Measurements from ENCODE around the gene RFNG. TPM values are rescaled to one million over a fixed set of nuclear protein-coding genes. Genes with fewer than 3 reads are reported as not detected.

RFNG gene
- total and polyA plus RNA-seq, 2 of the 4 experiments (the other 2 are of a cell fraction), result 6.8 to 47.3 TPM

DNA sequence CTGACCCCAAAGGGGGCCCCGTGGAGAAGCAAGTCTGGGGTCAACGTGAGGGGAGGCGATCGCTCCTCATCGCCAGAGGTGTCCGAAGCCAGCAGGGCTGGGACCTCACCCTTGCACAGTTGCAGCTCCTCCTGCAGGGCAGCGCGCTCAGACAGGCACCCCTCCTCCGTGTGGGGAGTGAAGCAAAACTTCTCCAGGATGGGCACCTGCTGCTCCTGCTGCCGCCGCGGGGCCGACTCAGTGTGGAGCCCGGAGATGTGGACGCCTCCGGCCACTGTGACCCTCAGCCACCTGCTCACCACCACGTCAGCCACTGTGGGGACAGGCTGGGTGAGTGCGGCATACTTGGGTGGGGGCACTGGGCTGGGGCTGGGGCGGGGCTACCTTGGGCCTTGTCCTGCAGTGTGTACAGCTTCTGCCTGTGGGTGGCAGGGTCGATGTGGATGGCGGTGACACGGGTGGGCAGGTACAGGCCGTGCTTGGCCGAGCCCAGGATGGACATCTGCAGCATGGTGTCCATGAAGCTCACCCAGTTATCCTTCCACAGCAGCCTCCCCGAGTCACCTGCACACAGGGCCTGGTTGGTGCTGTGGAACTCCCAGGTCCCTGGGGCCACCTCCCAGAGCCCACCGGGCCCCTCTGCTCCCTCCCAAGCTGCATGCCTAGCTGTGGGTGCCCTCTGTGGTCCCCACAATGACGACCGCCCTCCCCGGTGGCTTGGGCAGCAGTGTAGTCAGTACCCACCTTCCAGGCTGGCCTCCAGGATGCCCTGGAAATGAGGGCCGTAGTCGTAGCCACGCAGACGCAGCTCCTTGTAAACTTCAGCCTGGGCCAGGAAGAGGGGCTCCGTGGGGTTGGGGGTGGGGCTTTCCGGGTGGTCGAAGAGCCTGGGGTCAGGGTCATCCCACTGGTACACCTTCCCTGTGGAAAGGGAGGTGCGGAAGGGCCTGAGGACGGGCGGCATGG lies 35.6 kb upstream of the RFNG start (continued):
- TF ChIP-seq, protein P1, sequence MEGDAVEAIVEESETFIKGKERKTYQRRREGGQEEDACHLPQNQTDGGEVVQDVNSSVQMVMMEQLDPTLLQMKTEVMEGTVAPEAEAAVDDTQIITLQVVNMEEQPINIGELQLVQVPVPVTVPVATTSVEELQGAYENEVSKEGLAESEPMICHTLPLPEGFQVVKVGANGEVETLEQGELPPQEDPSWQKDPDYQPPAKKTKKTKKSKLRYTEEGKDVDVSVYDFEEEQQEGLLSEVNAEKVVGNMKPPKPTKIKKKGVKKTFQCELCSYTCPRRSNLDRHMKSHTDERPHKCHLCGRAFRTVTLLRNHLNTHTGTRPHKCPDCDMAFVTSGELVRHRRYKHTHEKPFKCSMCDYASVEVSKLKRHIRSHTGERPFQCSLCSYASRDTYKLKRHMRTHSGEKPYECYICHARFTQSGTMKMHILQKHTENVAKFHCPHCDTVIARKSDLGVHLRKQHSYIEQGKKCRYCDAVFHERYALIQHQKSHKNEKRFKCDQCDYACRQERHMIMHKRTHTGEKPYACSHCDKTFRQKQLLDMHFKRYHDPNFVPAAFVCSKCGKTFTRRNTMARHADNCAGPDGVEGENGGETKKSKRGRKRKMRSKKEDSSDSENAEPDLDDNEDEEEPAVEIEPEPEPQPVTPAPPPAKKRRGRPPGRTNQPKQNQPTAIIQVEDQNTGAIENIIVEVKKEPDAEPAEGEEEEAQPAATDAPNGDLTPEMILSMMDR (conservative IDR thresholded peaks at IDR 0.05; ENCODE audit: low read depth, low read length), result no peak
- TF ChIP-seq RFX5 (IDR thresholded peaks at IDR 0.05; ENCODE audit: low read depth, low read length), result no peak
- TF ChIP-seq, protein P2, sequence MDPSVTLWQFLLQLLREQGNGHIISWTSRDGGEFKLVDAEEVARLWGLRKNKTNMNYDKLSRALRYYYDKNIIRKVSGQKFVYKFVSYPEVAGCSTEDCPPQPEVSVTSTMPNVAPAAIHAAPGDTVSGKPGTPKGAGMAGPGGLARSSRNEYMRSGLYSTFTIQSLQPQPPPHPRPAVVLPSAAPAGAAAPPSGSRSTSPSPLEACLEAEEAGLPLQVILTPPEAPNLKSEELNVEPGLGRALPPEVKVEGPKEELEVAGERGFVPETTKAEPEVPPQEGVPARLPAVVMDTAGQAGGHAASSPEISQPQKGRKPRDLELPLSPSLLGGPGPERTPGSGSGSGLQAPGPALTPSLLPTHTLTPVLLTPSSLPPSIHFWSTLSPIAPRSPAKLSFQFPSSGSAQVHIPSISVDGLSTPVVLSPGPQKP (IDR thresholded peaks at IDR 0.05; ENCODE audit: borderline replicate concordance, low read depth, low read length), result no peak
